H1 (cell line): ENCODE results near the gene PRELID2. TPM values are rescaled to one million over a fixed set of nuclear protein-coding genes. Genes with fewer than 3 reads are reported as not detected.

Experiments
- CTCF ChIA-PET: fragments of 300-600 bp; sonication (Branson Sonifier 250); formaldehyde crosslinking; loops from one replicate; lab custom pipeline; 2021; ENCODE audit not compliant: partially characterized antibody; lab: Charles Lee
- POLR2A ChIA-PET: fragments of 300-600 bp; sonication (Branson Sonifier 250); formaldehyde crosslinking; loops from one replicate; lab custom pipeline; 2021; ENCODE audit warnings: inconsistent platforms; ENCODE audit not compliant: partially characterized antibody; lab: Charles Lee
- DNase-seq, 2 experiments: peaks; one replicate each; pipeline versions ENCODE4 v3.0.0 to v3.0.0-alpha.2; 2010 to 2022; ENCODE audit warnings: low spot score in 2 of 2, low read depth in 1 of 2, mixed read lengths in 1 of 2
- FAIRE-seq: peaks from 2 replicates; lab custom pipeline; 2011; peaks lifted over from hg19 to GRCh38; lab: Jason Lieb, UNC
- H2AFZ ChIP-seq: 2 replicates; pipeline ENCODE4 v1.8.1; 2012; ENCODE audit warnings: low read length, inconsistent platforms
- H2AK5ac ChIP-seq: 2 replicates; pipeline ENCODE4 v1.6.1; 2013; ENCODE audit warnings: low read depth, low read length
- H2BK120ac ChIP-seq: replicated peaks from 2 replicates; pipeline ENCODE3; 2013; ENCODE audit warnings: low read depth, low read length, inconsistent platforms
- H2BK12ac ChIP-seq: 2 replicates; pipeline ENCODE4 v1.6.1; 2013; ENCODE audit warnings: low read depth, low read length
- H2BK15ac ChIP-seq: 2 replicates; pipeline ENCODE4 v1.6.1; 2013; ENCODE audit warnings: low read length
- H2BK20ac ChIP-seq: 2 replicates; pipeline ENCODE4 v1.6.1; 2013; ENCODE audit warnings: low read length
- H2BK5ac ChIP-seq: 2 replicates; pipeline ENCODE4 v1.6.1; 2013; ENCODE audit warnings: low read depth, low read length
- H3K14ac ChIP-seq: 2 replicates; pipeline ENCODE4 v1.6.1; 2013; ENCODE audit warnings: inconsistent platforms; ENCODE audit not compliant: insufficient read length
- H3K18ac ChIP-seq: 2 replicates; pipeline ENCODE4 v1.6.1; 2013; ENCODE audit warnings: low read length; ENCODE audit errors: extremely low read depth
- H3K23ac ChIP-seq: 2 replicates; pipeline ENCODE4 v1.6.1; 2013; ENCODE audit warnings: inconsistent platforms; ENCODE audit not compliant: insufficient read length
- H3K23me2 ChIP-seq: 2 replicates; pipeline ENCODE4 v1.6.1; 2013; ENCODE audit warnings: low read depth, low read length
- H3K27ac ChIP-seq: 2 replicates; pipeline ENCODE4 v1.6.1; 2011; ENCODE audit warnings: low read depth, low read length, inconsistent platforms
- H3K27me3 ChIP-seq, 4 experiments: replicated peaks in 1 of 4; 1 replicate in 1 of 4; 2 replicates in 3 of 4; pipeline versions ENCODE4 v1.6.1 to v1.8.1; 2011 to 2013; ENCODE audit warnings: low read length in 3 of 4, mild to moderate bottlenecking in 3 of 4, inconsistent platforms in 2 of 4, mixed read lengths in 2 of 4, moderate library complexity in 1 of 4; ENCODE audit not compliant: control insufficient read depth in 3 of 4, insufficient read depth in 3 of 4; ENCODE audit errors: extremely low read depth in 1 of 4
- H3K36me3 ChIP-seq, 4 experiments: 2 replicates each; pipeline versions ENCODE4 v1.6.1 to v1.8.1; 2011 to 2013; ENCODE audit warnings: mild to moderate bottlenecking in 4 of 4, low read length in 3 of 4, moderate library complexity in 2 of 4, control low read depth in 1 of 4, inconsistent platforms in 1 of 4; ENCODE audit not compliant: insufficient read depth in 4 of 4, control insufficient read depth in 2 of 4
- H3K4ac ChIP-seq: replicated peaks from 2 replicates; pipeline ENCODE3; 2013; ENCODE audit warnings: low read length, low read depth, mixed read lengths, inconsistent platforms; ENCODE audit not compliant: insufficient read length
- H3K4me1 ChIP-seq, 4 experiments: replicated peaks in 1 of 4; 1 replicate in 1 of 4; 2 replicates in 3 of 4; pipeline versions ENCODE4 v1.6.1 to v1.8.1; 2011 to 2013; ENCODE audit warnings: low read length in 3 of 4, inconsistent platforms in 2 of 4, mixed read lengths in 1 of 4; ENCODE audit not compliant: insufficient read depth in 4 of 4, control insufficient read depth in 3 of 4
- H3K4me2 ChIP-seq, 2 experiments: 2 replicates each; pipeline versions ENCODE4 v1.6.1 to v1.8.1; 2011 to 2013; ENCODE audit warnings: low read depth in 2 of 2, low read length in 2 of 2, control low read depth in 1 of 2, inconsistent platforms in 1 of 2, mild to moderate bottlenecking in 1 of 2; ENCODE audit not compliant: insufficient read depth in 1 of 2
- H3K4me3 ChIP-seq, 4 experiments: fragments of 200-600, 300-600 bp in 1 of 4; sonication (generic), shearing (Covaris generic), sonication (Bioruptor Twin) in 1 of 4; 2 replicates each; pipeline versions ENCODE4 v1.5.1 to v1.8.1; 2011 to 2016; ENCODE audit warnings: low read length in 4 of 4, low read depth in 3 of 4, control low read depth in 2 of 4, inconsistent platforms in 2 of 4, mild to moderate bottlenecking in 2 of 4, mixed read lengths in 1 of 4, moderate library complexity in 1 of 4; ENCODE audit not compliant: insufficient read depth in 2 of 4; ENCODE audit errors: extremely low read depth in 1 of 4
- H3K56ac ChIP-seq: replicated peaks from 2 replicates; pipeline ENCODE3; 2013; ENCODE audit warnings: low read depth, mild to moderate bottlenecking, mixed read lengths, low read length, inconsistent platforms; ENCODE audit not compliant: insufficient read length
- H3K79me1 ChIP-seq: 2 replicates; pipeline ENCODE4 v1.6.1; 2013; ENCODE audit warnings: low read depth, low read length, control low read depth
- H3K79me2 ChIP-seq, 2 experiments: 2 replicates each; pipeline versions ENCODE4 v1.6.1 to v1.8.1; 2012 to 2013; ENCODE audit warnings: low read length in 2 of 2, mild to moderate bottlenecking in 2 of 2, inconsistent platforms in 1 of 2; ENCODE audit not compliant: insufficient read depth in 2 of 2, control insufficient read depth in 1 of 2
- H3K9ac ChIP-seq, 4 experiments: replicated peaks in 1 of 4; 1 replicate in 1 of 4; 2 replicates in 3 of 4; pipeline versions ENCODE4 v1.6.1 to v1.8.1; 2011 to 2013; ENCODE audit warnings: low read depth in 3 of 4, low read length in 3 of 4, control low read depth in 2 of 4, mild to moderate bottlenecking in 2 of 4, moderate library complexity in 2 of 4, inconsistent platforms in 1 of 4; ENCODE audit errors: extremely low read depth in 1 of 4
- H3K9me3 ChIP-seq, 2 experiments: 2 replicates each; pipeline versions ENCODE4 v1.6.1 to v1.8.1; 2012 to 2013; ENCODE audit warnings: mild to moderate bottlenecking in 2 of 2, moderate library complexity in 2 of 2, control low read depth in 1 of 2, inconsistent platforms in 1 of 2, low read depth in 1 of 2, low read length in 1 of 2, mixed read lengths in 1 of 2; ENCODE audit not compliant: insufficient read depth in 2 of 2
- H4K20me1 ChIP-seq, 2 experiments: replicated peaks in 1 of 2; 2 replicates each; pipeline versions ENCODE3 to v1.8.1; 2011 to 2013; ENCODE audit warnings: inconsistent platforms in 2 of 2, low read length in 2 of 2, mild to moderate bottlenecking in 1 of 2; ENCODE audit not compliant: insufficient read depth in 2 of 2, control insufficient read depth in 1 of 2
- H4K5ac ChIP-seq: 2 replicates; pipeline ENCODE4 v1.6.1; 2013; ENCODE audit warnings: low read length, low read depth, mixed read lengths, inconsistent platforms; ENCODE audit not compliant: insufficient read length
- H4K8ac ChIP-seq: 2 replicates; pipeline ENCODE4 v1.8.0; 2013; ENCODE audit warnings: mild to moderate bottlenecking, moderate library complexity, low read length, inconsistent platforms; ENCODE audit not compliant: insufficient read depth; ENCODE audit errors: extremely low read depth
- H4K91ac ChIP-seq: replicated peaks from 2 replicates; pipeline ENCODE3; 2013; ENCODE audit warnings: low read length, mixed read lengths, inconsistent platforms; ENCODE audit not compliant: insufficient read length
- TAF1 ChIP-seq: IDR thresholded peaks from 2 replicates; pipeline ENCODE4 v1.6.1; 2011; ENCODE audit warnings: mild to moderate bottlenecking, low read depth, low read length
- WGBS, 2 experiments: shearing (Covaris generic) in 1 of 2; methylation state at CpG; one replicate each; pipeline versions ENCODE4 v1.1.6 to v1.1.7; 2013 to 2015; ENCODE audit warnings: low lambda C conversion rate in 2 of 2, mixed read lengths in 2 of 2, inconsistent platforms in 1 of 2, low coverage in 1 of 2, missing lambda C conversion rate in 1 of 2; ENCODE audit not compliant: insufficient replicate concordance in 2 of 2, insufficient coverage in 1 of 2, insufficient read length in 1 of 2; ENCODE audit errors: extremely low coverage in 1 of 2, missing lambda C conversion rate in 1 of 2; 5-methylcytosine and 5-hydroxymethylcytosine counted together
- polyA plus RNA-seq, 7 experiments: library from polyadenylated mRNA; depleted of rRNA in 3 of 7; stranded (reverse) in 5 of 7; unstranded in 2 of 7; fragments of >200 nt in 5 of 7; fragments of 200-250 nt in 2 of 7; gene quantifications; 1 replicate in 5 of 7; 2 replicates in 1 of 7; 4 replicates in 1 of 7; pipeline versions ENCODE4 v1.2.1 to v1.2.3, GENCODE V29; 2011 to 2013; ENCODE audit warnings: missing spikeins in 2 of 7, mixed read lengths in 2 of 7
- total RNA-seq: library from RNA; stranded (reverse); fragmentation: NEBNext Ultra II Directional; extraction: Animal tissue kit (Norgen Biotek cat#: 25700); gene quantifications from 2 replicates; pipeline ENCODE4 v1.2.1, GENCODE V29; 2021

Gene PRELID2
- total and polyA plus RNA-seq, 2 of the 8 experiments (the other 6 are each of a cell fraction or from before 2014, with no cell fraction given), result 2.2 to 7.8 TPM

- no peak overlapping the region for H3K4ac ChIP-seq
- H3K9me3 ChIP-seq, result no peaks in the 10 kb centered on the region
- 83% methylated on average over 2 of the region's 2 CpGs; no CpG with 5 or more reads in 1 of the 2 experiments for WGBS, 2 experiments
- H3K79me2 ChIP-seq, result no peaks in the 10 kb centered on the region
- no peaks in the 10 kb centered on the region for H3K79me1 ChIP-seq
- H2AK5ac ChIP-seq, result no peak overlapping the region
- H4K91ac ChIP-seq, result no peak overlapping the region
- H4K20me1 ChIP-seq, result no peaks in the 10 kb centered on the region
- H2AFZ ChIP-seq, result no peak overlapping the region
- H2BK15ac ChIP-seq, result no peak overlapping the region
- no peak overlapping the region for H3K18ac ChIP-seq
- H4K8ac ChIP-seq, result no peak overlapping the region
- H3K27me3 ChIP-seq, result no peaks in the 10 kb centered on the region
- H3K9ac ChIP-seq, result no peak overlapping the region
- no peak for TF ChIP-seq TAF1
- TF ChIP-seq, all 59 proteins: peak for 0
- CTCF ChIA-PET, result interaction anchor here (0.6 to 2.6 kb wide), 6 partner anchors 13 to 96 kb away, joined by 3 to 17 read pairs (median 3); no protein-coding TSS in a partner anchor
- no peak for DNase-seq
- no peak overlapping the region for H2BK12ac ChIP-seq
- no peak overlapping the region for H3K4me3 ChIP-seq
- H3K23ac ChIP-seq, result no peak overlapping the region
- POLR2A ChIA-PET, result no interaction called here
- no peak overlapping the region for H3K14ac ChIP-seq
- no peak overlapping the region for H3K56ac ChIP-seq
- no peak overlapping the region for H4K5ac ChIP-seq
- no peak overlapping the region for H2BK20ac ChIP-seq
- H3K36me3 ChIP-seq, result no peaks in the 10 kb centered on the region
- H3K23me2 ChIP-seq, result no peaks in the 10 kb centered on the region
- no peak for FAIRE-seq
- H2BK120ac ChIP-seq, result no peak overlapping the region
- H3K4me2 ChIP-seq, result no peak overlapping the region
- H3K4me1 ChIP-seq, result no peaks in the 10 kb centered on the region
- H3K27ac ChIP-seq, result no peak overlapping the region
- no peak overlapping the region for H2BK5ac ChIP-seq
These were observed 41.6 kb downstream of the PRELID2 start for GRCh38 chr5:145793574-145793973.
